Stimulated activated CD4-positive, alpha-beta T cell treated with anti-CD3 and anti-CD28 coated beads, Interleukin-12 subunit alpha, Interleukin-12 subunit beta, amount 100 ng/mL, for 48 hours (primary cell): ENCODE data around the gene FBXO38.

Source experiments
- DNase-seq, 3 donors: peaks; one replicate each; pipeline ENCODE4 v3.0.0-alpha.2; 2020; ENCODE audit warnings: low read depth in 2 of 3, low spot score in 1 of 3

Gene FBXO38

GRCh38 chr5:148382961-148383360 is 797 bp upstream of the FBXO38 start:
- DNase-seq, result no peak

DNA sequence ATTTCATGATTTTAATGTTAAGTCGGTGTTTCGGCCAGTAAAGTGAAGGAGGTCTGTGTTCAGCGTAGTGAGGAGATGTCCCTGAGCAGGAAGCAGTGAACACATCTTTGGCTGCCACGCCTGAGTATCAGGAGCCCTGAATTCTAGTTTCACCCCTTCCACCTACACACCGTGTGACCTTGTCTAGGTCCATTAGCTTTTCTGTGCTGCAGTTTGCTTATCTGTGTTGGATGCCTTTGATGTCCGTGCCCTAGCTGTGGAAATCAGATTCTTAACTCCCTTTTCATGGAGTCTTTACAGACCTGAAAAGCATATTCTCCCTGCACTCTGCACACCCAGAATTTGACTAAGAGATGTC is 601 bp downstream of the FBXO38 start:
- DNase-seq, result peak in 1 of 3 donors; percentile 1

- DNase-seq, result no peak
Measured at GRCh38 chr5:148385094-148385493, 1.3 kb downstream of the FBXO38 start.

DNA sequence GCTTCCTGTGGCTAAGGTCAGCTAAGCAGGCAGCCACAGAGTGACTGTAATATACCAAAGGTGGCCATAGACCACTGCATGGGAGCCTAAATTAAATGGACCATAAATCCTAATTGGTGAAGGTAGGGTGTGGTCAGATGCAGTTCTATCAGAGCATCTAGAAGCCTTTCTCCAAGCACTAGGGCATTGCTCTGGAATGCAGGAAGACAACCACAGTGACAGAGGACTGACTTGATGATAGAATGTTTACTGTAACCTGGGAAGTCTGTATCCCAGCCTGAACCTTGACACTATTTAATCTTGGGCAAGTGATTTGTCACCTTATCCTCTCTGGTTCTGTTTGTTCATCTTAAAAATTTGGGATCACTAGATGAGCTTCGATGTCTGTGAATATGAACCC is 2.3 kb downstream of the FBXO38 start:
- no peak for DNase-seq

GRCh38 chr5:148387325-148387724 is 3.6 kb downstream of the FBXO38 start:
- no peak for DNase-seq

- DNase-seq, result no peak
Measured at GRCh38 chr5:148388696-148389095, 4.9 kb downstream of the FBXO38 start.

- no peak for DNase-seq
Measured at GRCh38 chr5:148390914-148391313, 7.2 kb downstream of the FBXO38 start.

GRCh38 chr5:148391422-148391821 is 7.7 kb downstream of the FBXO38 start:
- no peak for DNase-seq

- no peak for DNase-seq
Measured at GRCh38 chr5:148393390-148393741, 9.6 kb downstream of the FBXO38 start.

DNA sequence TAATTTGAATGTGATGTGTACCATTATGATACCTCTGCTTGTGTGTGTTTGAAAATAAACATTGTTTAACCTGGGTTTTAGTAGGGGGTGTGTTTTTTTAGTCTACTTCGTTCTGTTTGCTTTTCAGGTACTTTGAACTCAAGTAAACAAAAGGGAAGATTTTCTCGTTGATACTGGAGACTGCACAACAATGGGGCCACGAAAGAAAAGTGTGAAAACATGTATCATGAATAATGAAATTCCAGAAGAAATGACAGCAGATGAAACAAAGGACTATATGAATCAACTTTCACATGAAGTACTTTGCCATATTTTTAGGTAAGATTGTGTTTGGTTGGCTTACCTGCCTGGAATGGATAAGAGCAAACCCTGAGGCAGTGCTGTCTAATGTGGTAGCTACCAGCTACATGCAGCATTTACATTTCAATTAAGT is 10.8 kb downstream of the FBXO38 start:
- no peak for DNase-seq

DNA sequence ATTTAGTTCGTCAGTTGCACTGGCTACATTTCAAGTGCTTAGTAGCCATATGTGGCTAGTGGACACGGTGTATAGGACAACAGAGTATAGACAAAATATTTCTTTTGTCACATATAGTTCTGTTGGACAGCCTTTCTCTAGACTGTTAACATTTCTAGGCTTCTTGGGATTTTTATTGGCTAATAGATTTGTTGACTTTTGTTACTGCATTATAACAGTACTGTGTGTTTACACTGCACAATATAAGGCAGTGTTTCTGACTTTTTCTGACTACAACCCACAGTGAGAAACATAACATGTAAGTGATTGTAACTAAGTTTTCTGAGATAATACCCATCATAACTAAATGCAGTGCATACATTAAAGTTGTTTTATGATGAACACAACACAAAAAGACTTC is 11.3 kb downstream of the FBXO38 start:
- DNase-seq, result no peak

DNA sequence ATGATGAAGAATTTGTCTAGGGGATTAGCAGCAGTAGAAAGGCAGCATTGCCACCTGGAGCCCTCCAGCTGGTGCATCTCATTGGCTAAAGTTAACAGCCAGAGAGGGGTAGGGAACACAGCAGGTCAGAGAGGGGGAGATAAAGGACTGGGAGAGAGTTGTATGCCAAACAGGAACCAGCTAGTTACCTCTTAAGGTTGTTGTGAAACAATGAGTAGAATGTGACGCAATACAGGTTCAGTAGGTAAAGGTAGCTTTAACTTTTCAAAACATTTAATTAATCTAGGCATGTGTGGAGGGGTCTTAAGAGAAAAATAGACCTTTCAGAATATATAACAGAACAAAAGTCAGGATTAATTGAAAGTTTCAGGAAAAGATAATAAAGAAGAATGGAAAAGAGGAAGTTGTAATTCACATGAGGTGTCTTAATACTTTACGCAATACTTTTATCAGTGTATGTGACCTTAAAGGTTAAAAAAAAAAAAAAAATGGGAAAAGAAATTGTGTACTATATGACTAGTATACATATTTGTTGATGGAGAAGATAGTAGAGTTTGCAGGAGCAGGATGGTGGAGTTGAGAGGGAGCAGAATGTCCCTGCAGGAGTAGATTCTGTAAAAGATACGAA is 14.3 kb downstream of the FBXO38 start:
- DNase-seq, result no peak

DNA sequence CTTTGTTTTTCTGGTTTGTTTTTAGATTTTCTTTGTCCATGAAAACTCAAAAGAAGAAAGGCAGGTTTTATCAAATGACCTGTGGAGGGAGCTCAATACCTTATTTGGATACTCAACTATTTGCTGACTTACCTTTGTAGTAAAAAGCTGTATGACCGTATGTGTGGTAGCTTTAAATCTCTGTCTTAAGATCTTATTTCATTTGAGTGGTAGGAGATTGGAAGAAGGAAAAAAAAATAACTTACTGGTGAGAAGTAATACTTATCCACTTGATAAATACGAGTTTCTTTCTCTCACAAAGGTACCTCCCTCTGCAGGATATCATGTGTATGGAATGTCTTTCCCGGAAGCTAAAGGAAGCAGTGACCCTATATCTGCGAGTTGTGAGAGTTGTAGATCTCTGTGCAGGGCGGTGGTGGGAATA is 15.0 kb downstream of the FBXO38 start:
- no peak for DNase-seq

DNA sequence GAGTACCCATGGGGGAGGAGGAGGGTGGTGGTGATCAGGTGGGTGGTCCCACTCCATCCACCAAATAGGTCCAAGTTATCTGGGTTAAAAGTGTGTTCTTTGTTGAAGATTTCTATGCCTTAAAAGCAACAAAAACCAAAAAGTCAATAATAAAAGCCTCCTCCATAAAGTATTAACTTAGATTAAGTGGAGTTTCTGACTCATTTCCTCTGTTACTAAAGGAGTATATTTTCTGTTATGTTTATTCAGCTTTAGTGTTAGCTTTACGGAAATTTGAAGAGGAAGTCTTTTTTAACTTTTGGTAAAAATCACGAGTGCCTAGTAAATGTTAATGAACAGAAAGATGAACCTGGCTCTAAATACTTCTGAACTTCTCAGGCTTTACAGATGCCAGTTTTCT is 17.8 kb downstream of the FBXO38 start:
- no peak for DNase-seq

GRCh38 chr5:148403344-148403743 is 19.6 kb downstream of the FBXO38 start:
- DNase-seq, result no peak

DNA sequence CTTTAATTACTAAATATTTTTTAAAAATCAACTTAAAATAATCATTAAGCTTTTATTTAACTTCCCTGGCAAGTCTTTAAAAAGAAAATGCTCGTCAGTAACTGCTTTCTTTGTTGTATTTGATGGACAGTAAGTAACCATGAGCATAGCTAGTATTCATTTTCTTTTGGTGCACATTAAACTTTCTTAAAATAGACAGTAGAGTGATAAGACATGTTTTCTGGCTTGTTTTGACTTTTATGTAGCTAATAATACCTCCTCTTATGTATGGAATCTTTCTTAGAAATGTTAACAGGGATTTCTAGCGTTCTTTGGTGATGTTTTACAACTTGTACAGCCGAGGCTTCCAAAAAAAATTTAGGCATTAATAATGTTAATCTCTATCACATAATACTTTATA is 22.6 kb downstream of the FBXO38 start:
- no peak for DNase-seq

DNA sequence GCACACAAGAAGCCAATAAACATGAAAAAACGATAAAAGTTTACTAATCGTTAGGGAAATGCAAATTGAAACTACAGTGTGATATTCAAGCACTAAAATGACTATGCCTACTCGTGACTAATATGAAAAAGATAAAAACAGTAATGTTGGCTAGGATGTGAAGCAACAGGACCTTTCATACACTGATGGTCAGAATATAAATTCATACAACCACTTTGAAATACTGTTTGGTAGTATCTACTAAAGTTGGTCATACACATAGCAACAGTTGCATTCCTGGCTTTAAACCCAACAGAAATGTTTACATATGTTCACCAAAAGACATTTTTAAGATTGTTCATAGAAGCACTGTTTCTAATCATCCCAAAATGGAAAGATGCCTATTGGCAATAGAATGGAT is 24.3 kb downstream of the FBXO38 start:
- no peak for DNase-seq

- DNase-seq, result no peak
Measured at GRCh38 chr5:148412124-148412523, 28.4 kb downstream of the FBXO38 start.

DNA sequence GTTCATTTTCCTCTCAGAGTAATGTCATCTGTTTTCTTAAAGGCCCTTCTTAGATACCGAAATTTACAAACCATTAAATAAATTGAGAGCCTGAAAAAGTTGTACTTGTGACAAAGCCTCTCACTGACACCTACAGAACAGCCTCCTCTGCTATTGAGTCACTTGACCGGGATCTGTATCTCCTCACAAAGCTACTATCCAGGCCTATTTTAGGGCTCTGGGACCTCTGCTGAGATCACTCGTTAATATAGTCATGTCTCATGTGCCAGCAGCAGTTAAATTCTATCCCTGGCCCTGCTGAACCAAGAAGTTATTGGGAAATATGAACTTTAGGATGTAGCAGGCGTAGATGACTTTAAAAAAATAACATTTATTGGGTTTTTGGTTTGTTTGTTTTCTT is 31.1 kb downstream of the FBXO38 start:
- no peak for DNase-seq

DNA sequence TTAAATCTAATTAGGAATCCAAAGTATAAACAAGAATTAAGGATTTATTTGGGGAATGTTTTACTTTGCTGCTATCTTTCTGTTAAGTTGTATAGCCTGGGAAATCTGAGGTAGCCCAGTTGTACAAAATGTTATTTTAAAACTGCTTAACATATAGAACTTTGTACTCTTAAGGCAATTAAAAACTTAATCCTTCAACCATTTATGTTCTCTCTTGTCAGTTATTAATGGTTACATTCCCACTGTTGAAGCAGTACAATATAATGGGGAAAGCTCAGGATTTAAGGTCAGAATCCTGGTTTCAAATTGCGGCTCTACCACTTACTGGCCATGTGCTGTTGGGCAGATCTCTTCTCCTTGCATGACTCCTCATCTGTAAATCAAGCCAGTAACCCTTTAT is 32.7 kb downstream of the FBXO38 start:
- DNase-seq, result no peak

- DNase-seq, result no peak
Measured at GRCh38 chr5:148416921-148417320, 33.2 kb downstream of the FBXO38 start.

DNA sequence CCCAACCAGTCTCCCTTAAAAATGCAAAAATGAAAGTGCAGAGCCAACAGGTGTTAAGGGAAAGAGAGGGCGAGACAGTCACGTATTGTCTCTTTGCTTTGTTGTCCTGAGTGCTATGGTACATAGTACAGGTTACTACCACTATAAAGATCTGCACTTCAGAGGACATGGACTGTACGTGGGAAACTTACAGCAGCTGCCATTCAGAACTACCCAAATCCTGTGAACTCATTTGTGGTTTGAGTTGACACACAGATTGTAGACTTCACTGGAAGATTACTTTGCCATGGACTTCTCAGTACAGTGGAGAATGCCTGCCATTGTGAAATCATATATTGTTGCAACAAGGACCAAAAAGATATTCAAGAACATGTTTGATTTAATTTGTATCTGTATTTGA is 34.8 kb downstream of the FBXO38 start:
- no peak for DNase-seq

- no peak for DNase-seq
Measured at GRCh38 chr5:148421661-148422060, 37.9 kb downstream of the FBXO38 start.

DNA sequence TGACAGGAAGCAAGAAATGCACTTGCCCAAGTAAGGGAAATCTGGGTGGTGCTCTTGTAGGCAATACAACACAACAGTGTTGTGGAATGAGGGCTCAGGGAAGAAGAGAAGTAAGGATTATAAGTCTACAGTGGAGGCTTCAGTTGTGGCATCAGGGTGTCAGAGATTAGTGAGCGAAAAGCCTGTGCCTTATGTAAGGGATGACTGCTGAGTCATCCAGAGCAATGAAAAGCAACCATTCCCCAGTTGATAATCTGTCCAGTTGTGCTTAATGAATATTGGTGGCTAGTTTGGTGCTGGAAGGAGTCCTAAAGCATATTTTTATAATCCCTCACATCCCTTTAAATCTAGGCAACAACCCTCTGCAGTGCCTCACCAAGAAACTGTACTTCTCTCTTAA is 42.0 kb downstream of the FBXO38 start:
- DNase-seq, result no peak
